ENCODE data around the gene RC3H2. TPM values are rescaled to one million over a fixed set of nuclear protein-coding genes. Genes with fewer than 3 reads are reported as not detected.

The RC3H2 gene
- polyA plus RNA-seq, 1 donor = 32.2 TPM

- DNase-seq = no peak
Observed at GRCh38 chr9:122800066-122801060, 104.8 kb downstream of the RC3H2 start, which contains the start of gene OR1K1. Gene OR1K1 (plus strand): TSS chr9:122800123. CDS start chr9:122800123, 0 bp downstream.

GRCh38 chr9:122797316-122798063, 107.7 kb downstream of the RC3H2 start:
- no peak for DNase-seq

Other genes with a start within 250 kb of the RC3H2 start
- not detected for gene OR1B1, start 247.7 kb downstream of the RC3H2 start, polyA plus RNA-seq (ENCODE audit: insufficient read length)
- gene OR1L1, start 243.6 kb downstream of the RC3H2 start, polyA plus RNA-seq (ENCODE audit: insufficient read length) = not detected
- gene OR1L3, start 230.2 kb downstream of the RC3H2 start, polyA plus RNA-seq (ENCODE audit: insufficient read length) = not detected
- not detected for gene OR1L4, start 181.4 kb downstream of the RC3H2 start, polyA plus RNA-seq (ENCODE audit: insufficient read length)
- gene OR1L6, start 163.1 kb downstream of the RC3H2 start, polyA plus RNA-seq (ENCODE audit: insufficient read length) = not detected
- not detected for gene OR5C1, start 116.4 kb downstream of the RC3H2 start, polyA plus RNA-seq (ENCODE audit: insufficient read length)
- gene OR1K1, start 105.2 kb downstream of the RC3H2 start, polyA plus RNA-seq (ENCODE audit: insufficient read length) = not detected
- 15.2 TPM for gene PDCL, start 76.8 kb downstream of the RC3H2 start, polyA plus RNA-seq (ENCODE audit: insufficient read length)
- 9.1 TPM for gene ZBTB6, start 8.0 kb upstream of the RC3H2 start, polyA plus RNA-seq (ENCODE audit: insufficient read length)
- gene ZBTB26, start 26.2 kb upstream of the RC3H2 start, polyA plus RNA-seq (ENCODE audit: insufficient read length) = 8.4 TPM
- 34.3 TPM for gene RABGAP1, start 35.7 kb upstream of the RC3H2 start, polyA plus RNA-seq (ENCODE audit: insufficient read length)
- gene GPR21, start 128.3 kb upstream of the RC3H2 start, polyA plus RNA-seq (ENCODE audit: insufficient read length) = 0.39 TPM

Data from hindlimb muscle (tissue), 1 donor.